ENCODE results near the gene GPR143.

DNA sequence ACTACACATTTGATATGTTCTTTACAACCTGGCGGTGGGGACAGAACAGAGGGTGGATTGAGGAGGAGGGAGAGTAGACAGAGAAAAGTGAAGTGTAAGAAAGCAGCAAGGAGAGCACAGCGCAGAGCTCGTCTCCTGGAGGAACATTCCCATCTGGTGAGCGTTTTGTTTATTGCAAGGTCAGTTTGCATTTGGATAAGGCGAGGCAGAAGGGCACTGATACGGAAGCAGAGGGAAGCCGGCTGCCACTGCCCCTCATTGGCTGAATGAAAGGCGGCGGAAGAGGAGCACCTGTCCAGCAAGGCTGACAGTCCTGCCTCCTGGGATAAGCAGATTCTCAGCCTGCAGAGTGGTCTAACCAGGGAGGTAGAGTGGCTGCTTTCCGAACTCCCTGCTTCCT, 83.2 kb downstream of the GPR143 start:
- TF ChIP-seq, protein P1, sequence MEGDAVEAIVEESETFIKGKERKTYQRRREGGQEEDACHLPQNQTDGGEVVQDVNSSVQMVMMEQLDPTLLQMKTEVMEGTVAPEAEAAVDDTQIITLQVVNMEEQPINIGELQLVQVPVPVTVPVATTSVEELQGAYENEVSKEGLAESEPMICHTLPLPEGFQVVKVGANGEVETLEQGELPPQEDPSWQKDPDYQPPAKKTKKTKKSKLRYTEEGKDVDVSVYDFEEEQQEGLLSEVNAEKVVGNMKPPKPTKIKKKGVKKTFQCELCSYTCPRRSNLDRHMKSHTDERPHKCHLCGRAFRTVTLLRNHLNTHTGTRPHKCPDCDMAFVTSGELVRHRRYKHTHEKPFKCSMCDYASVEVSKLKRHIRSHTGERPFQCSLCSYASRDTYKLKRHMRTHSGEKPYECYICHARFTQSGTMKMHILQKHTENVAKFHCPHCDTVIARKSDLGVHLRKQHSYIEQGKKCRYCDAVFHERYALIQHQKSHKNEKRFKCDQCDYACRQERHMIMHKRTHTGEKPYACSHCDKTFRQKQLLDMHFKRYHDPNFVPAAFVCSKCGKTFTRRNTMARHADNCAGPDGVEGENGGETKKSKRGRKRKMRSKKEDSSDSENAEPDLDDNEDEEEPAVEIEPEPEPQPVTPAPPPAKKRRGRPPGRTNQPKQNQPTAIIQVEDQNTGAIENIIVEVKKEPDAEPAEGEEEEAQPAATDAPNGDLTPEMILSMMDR (IDR thresholded peaks at IDR 0.05): no peak
- TF ChIP-seq RAD21 (conservative IDR thresholded peaks at IDR 0.05 in 1 of 2, IDR thresholded peaks at IDR 0.05 in 1 of 2) (peak; percentile 18 to 23; a peak in 3 of 5 replicates), POLR2A (IDR thresholded peaks at IDR 0.05; ENCODE audit: low read length) (no peak), SMC3 (IDR thresholded peaks at IDR 0.05) (0 out of 3 replicates have a peak, but pooled peaks have one; percentile 14), TP53 (CRISPR knock-in tag; IDR thresholded peaks at IDR 0.05) (no peak), JUN (IDR thresholded peaks at IDR 0.05) (no peak), EP300 (IDR thresholded peaks at IDR 0.05) (no peak), RCOR1 (IDR thresholded peaks at IDR 0.05; ENCODE audit: low read depth, low read length) (no peak)
- TF ChIP-seq, protein P2, sequence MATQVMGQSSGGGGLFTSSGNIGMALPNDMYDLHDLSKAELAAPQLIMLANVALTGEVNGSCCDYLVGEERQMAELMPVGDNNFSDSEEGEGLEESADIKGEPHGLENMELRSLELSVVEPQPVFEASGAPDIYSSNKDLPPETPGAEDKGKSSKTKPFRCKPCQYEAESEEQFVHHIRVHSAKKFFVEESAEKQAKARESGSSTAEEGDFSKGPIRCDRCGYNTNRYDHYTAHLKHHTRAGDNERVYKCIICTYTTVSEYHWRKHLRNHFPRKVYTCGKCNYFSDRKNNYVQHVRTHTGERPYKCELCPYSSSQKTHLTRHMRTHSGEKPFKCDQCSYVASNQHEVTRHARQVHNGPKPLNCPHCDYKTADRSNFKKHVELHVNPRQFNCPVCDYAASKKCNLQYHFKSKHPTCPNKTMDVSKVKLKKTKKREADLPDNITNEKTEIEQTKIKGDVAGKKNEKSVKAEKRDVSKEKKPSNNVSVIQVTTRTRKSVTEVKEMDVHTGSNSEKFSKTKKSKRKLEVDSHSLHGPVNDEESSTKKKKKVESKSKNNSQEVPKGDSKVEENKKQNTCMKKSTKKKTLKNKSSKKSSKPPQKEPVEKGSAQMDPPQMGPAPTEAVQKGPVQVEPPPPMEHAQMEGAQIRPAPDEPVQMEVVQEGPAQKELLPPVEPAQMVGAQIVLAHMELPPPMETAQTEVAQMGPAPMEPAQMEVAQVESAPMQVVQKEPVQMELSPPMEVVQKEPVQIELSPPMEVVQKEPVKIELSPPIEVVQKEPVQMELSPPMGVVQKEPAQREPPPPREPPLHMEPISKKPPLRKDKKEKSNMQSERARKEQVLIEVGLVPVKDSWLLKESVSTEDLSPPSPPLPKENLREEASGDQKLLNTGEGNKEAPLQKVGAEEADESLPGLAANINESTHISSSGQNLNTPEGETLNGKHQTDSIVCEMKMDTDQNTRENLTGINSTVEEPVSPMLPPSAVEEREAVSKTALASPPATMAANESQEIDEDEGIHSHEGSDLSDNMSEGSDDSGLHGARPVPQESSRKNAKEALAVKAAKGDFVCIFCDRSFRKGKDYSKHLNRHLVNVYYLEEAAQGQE (IDR thresholded peaks at IDR 0.05): no peak
- TF ChIP-seq, protein P3, sequence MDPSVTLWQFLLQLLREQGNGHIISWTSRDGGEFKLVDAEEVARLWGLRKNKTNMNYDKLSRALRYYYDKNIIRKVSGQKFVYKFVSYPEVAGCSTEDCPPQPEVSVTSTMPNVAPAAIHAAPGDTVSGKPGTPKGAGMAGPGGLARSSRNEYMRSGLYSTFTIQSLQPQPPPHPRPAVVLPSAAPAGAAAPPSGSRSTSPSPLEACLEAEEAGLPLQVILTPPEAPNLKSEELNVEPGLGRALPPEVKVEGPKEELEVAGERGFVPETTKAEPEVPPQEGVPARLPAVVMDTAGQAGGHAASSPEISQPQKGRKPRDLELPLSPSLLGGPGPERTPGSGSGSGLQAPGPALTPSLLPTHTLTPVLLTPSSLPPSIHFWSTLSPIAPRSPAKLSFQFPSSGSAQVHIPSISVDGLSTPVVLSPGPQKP (IDR thresholded peaks at IDR 0.05; ENCODE audit: low read depth, low read length): no peak
